ENCODE data around the gene PMAIP1. TPM values are rescaled to one million over a fixed set of nuclear protein-coding genes. Genes with fewer than 3 reads are reported as not detected.
A peak's percentile ranks its signal among the peaks of the same experiment; 100 is the strongest.

The PMAIP1 gene
- total and polyA plus RNA-seq, 8 donors = 2.3 to 8.3 (median 3.7) TPM; not detected in 2

DNA sequence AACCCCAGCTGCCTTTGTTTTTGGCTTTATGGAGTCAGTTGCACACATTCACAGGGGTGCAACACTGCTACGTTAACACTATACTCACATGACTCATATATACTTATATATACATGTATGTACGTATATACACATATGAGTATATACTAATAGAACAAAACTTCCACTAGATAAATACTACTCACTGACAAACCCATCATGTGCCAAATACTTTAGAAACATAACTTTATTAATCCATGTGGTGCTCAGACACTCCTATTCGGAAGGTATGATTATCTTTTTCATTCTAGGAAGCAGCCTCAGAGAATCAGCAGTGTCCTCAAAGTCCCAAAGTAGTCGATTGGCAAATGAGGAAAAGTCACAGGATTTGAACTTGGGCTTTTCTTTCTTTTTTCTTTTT, 7.9 kb downstream of the PMAIP1 start:
- DNase-seq = no peak
- Histone ChIP-seq H3K4me1 (peaks cover 0 to 18% (median 2%) of the 10 kb centered on the region in 4 donors), H3K27me3 (peaks cover 0 to 38% (median 3%) of the 10 kb centered on the region in 3 donors), H3K27ac (no peak overlapping the region), H3K36me3 (peaks cover 0 to 2% (median 0%) of the 10 kb centered on the region in 4 donors), H3K4me3 (no peak overlapping the region), H3K9me3 (peaks cover 0 to under 1% (median 0%) of the 10 kb centered on the region in 4 donors)
- intact Hi-C loops (cut with DNase I; ENCODE audit: low total_unique reads) = no loop called here
- WGBS, 5 donors = 88 to 91% (median 91%) methylated on average over 4 of the region's 4 CpGs
- TF ChIP-seq POLR2A (IDR thresholded peaks at IDR 0.05) = no peak
- TF ChIP-seq EP300 (IDR thresholded peaks at IDR 0.05) = no peak
- TF ChIP-seq, protein P1, sequence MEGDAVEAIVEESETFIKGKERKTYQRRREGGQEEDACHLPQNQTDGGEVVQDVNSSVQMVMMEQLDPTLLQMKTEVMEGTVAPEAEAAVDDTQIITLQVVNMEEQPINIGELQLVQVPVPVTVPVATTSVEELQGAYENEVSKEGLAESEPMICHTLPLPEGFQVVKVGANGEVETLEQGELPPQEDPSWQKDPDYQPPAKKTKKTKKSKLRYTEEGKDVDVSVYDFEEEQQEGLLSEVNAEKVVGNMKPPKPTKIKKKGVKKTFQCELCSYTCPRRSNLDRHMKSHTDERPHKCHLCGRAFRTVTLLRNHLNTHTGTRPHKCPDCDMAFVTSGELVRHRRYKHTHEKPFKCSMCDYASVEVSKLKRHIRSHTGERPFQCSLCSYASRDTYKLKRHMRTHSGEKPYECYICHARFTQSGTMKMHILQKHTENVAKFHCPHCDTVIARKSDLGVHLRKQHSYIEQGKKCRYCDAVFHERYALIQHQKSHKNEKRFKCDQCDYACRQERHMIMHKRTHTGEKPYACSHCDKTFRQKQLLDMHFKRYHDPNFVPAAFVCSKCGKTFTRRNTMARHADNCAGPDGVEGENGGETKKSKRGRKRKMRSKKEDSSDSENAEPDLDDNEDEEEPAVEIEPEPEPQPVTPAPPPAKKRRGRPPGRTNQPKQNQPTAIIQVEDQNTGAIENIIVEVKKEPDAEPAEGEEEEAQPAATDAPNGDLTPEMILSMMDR (IDR thresholded peaks at IDR 0.05) = no peak
- no peak for TF ChIP-seq POLR2AphosphoS5 (IDR thresholded peaks at IDR 0.05)

DNA sequence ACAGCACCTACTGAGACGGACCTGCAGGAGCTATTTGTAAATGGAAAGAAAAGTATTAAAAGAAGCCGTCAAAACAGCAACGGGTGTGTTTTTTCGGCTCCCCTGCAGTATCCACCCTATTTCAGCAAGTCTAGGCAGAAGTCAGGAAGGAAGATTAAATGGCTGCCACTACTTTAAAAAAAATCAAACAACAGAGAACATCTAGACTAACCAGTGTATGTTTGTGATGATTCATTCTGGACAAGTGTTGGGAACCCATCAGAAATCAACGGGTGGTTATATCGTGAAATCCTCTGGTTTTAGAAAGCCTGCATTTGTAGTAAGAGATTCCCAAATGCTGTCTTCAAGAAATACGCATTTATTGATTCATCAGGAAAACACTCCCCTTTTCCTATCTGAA, 9.0 kb downstream of the PMAIP1 start:
- peaks cover 0 to 18% (median 2%) of the 10 kb centered on the region in 4 donors for H3K4me1 ChIP-seq
- DNase-seq = no peak
- intact Hi-C loops (cut with DNase I; ENCODE audit: low total_unique reads) = no loop called here
- peaks cover 0 to 6% (median 4%) of the 10 kb centered on the region in 4 donors for H3K9me3 ChIP-seq
- H3K27ac ChIP-seq = no peak overlapping the region
- WGBS, 5 donors = 32 to 41% (median 36%) methylated on average over 7 of the region's 7 CpGs
- H3K4me3 ChIP-seq = no peak overlapping the region
- peaks cover 0 to 38% (median 3%) of the 10 kb centered on the region in 3 donors for H3K27me3 ChIP-seq
- TF ChIP-seq EP300 (IDR thresholded peaks at IDR 0.05) = no peak
- no peak for TF ChIP-seq POLR2AphosphoS5 (IDR thresholded peaks at IDR 0.05)
- TF ChIP-seq, protein P1 (IDR thresholded peaks at IDR 0.05) = no peak
- TF ChIP-seq POLR2A (IDR thresholded peaks at IDR 0.05) = no peak
- no peaks in the 10 kb centered on the region for H3K36me3 ChIP-seq

DNA sequence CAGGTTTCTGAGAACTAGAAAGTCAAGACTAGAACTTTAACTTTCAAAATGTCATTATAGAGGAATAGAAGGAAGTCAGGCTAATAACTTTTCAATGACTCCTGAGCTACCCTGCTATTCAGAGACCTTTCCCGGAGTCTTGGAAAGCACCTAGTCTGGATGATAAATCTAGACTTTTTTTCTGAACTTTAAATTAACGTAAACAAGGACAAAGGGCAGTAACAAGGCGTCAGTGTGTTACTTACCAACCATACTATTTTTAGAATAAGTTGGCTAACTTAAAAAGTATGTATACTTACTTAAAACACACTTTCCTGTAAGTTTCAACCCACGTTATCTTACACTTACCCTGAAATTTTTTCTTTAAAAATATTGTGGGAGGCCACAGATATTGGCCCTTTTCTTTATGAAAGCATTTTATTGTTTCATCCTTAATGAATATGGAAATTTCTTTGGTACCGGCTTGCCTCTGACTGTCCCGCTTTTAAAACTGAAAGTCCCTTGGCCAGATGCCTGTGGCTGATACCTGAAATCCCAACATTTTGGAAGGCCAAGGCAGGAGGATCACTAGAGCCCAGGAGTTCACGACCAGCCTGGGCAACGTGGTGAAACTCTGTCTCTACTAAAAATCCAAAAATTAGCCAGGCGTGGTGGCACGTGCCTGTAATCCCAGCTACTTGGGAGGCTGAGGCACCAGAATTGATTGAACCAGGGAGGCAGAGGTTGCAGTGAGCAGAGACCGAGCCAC, 9.7 kb downstream of the PMAIP1 start:
- Histone ChIP-seq H3K36me3 (no peaks in the 10 kb centered on the region), H3K4me1 (peaks cover 0 to 11% (median under 1%) of the 10 kb centered on the region in 4 donors), H3K27ac (no peak overlapping the region), H3K9me3 (peaks cover 0 to 6% (median 4%) of the 10 kb centered on the region in 4 donors), H3K4me3 (no peak overlapping the region), H3K27me3 (peaks cover 0 to 38% (median 3%) of the 10 kb centered on the region in 3 donors)
- 52 to 57% (median 55%) methylated on average over 11 of the region's 11 CpGs for WGBS, 5 donors
- DNase-seq = peak in 1 of 2 donors; percentile 29
- intact Hi-C loops (cut with DNase I; ENCODE audit: low total_unique reads) = no loop called here
- TF ChIP-seq, protein P1 (IDR thresholded peaks at IDR 0.05) = no peak
- no peak for TF ChIP-seq POLR2AphosphoS5 (IDR thresholded peaks at IDR 0.05)
- no peak for TF ChIP-seq POLR2A (IDR thresholded peaks at IDR 0.05)
- no peak for TF ChIP-seq EP300 (IDR thresholded peaks at IDR 0.05)

DNA sequence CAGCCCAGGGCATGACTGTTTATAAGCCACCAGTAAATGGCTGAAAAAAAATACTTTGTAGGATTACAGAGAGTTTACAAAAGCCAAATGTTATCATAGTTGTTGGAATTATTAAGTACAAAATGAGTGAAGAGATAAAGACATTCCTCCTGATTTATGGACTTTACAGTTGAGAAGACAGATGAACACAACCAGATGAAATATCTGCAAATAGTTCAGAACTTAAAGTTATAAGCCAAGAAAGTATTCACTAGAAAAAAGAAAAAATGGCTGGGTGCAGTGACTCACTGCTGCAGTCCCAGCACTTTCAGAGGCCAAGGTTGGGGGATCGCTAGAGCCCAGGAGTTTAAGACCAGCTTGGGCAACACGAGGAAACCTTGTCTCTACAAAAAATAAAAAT, 11.2 kb downstream of the PMAIP1 start:
- Histone ChIP-seq H3K27me3 (peaks cover 0 to 35% (median 3%) of the 10 kb centered on the region in 3 donors), H3K4me3 (no peak overlapping the region), H3K4me1 (peaks cover 0 to 3% (median 0%) of the 10 kb centered on the region in 4 donors), H3K36me3 (no peaks in the 10 kb centered on the region), H3K27ac (no peak overlapping the region), H3K9me3 (peaks cover 0 to 6% (median 4%) of the 10 kb centered on the region in 4 donors)
- intact Hi-C loops (cut with DNase I; ENCODE audit: low total_unique reads) = no loop called here
- TF ChIP-seq POLR2AphosphoS5 (IDR thresholded peaks at IDR 0.05) (no peak), EP300 (IDR thresholded peaks at IDR 0.05) (no peak), POLR2A (IDR thresholded peaks at IDR 0.05) (no peak)
- TF ChIP-seq, protein P1 (IDR thresholded peaks at IDR 0.05) = no peak
- WGBS, 5 donors = 49 to 82% (median 74%) methylated on average over 2 of the region's 2 CpGs
- no peak for DNase-seq
